22Rv1 (cell line): ENCODE measurements around the gene SENP3.

ENCODE experiments used
- H3K27ac ChIP-seq: fragments of 450-650 bp; 2 replicates; pipeline ENCODE4 v1.5.1; 2017
- ZFX ChIP-seq: fragments of 450-650 bp; IDR thresholded peaks from 2 replicates; pipeline ENCODE4 v1.6.1; 2017; ENCODE audit warnings: antibody characterized with exemption, borderline replicate concordance
- TF ChIP-seq, protein P1 (sequence below): fragments of 450-650 bp; IDR thresholded peaks from 2 replicates; pipeline ENCODE4 v1.5.1; 2017; ENCODE audit warnings: mild to moderate bottlenecking

SENP3 gene

DNA sequence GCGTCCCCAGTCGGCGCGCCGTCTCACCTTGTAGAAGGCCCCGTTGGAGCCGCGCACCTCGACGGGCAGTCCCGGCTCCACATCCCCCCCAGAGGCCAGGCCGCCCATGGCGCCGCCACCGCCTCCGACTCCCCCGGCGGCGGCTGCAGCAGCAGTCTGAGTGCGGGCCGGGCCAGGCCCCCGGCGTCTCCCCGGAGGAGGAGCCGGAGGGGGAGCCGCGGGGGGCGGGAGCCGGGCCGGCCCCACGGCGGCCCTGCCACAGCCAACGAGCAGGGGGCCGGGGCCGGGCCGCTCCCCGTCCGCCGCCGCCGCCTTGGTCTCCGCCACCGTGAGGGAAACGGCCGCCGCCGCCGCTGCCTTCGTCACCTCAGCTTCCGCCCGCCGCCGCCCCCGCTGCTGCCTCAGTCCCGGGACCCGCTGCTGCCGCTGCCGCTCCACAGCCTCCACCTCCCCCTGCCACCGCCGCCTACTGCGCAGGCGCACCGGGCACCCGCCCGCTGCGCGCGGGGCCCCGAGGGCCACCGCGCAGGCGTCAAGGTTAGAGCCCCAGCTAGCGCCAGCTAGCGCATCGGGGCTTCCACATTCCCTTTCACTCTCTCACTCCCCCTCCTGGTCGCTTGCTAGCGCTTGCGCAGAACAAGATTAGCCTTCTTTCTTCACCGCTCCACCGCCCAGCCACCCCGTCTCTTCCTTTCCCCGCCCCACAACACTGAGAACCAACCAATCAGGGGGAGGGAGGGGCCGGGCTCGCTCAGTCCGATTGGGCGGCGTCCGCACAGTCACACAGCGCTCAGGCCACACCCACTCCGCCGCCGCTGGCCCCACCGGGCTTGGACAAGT is 52.9 kb downstream of the SENP3 start, which contains the start of gene FXR2:
Gene FXR2 (minus strand): TSS at position 473 of the 840 bp plus-strand sequence. CDS start 365 bp downstream, at position 108.
- TF ChIP-seq, protein P1, sequence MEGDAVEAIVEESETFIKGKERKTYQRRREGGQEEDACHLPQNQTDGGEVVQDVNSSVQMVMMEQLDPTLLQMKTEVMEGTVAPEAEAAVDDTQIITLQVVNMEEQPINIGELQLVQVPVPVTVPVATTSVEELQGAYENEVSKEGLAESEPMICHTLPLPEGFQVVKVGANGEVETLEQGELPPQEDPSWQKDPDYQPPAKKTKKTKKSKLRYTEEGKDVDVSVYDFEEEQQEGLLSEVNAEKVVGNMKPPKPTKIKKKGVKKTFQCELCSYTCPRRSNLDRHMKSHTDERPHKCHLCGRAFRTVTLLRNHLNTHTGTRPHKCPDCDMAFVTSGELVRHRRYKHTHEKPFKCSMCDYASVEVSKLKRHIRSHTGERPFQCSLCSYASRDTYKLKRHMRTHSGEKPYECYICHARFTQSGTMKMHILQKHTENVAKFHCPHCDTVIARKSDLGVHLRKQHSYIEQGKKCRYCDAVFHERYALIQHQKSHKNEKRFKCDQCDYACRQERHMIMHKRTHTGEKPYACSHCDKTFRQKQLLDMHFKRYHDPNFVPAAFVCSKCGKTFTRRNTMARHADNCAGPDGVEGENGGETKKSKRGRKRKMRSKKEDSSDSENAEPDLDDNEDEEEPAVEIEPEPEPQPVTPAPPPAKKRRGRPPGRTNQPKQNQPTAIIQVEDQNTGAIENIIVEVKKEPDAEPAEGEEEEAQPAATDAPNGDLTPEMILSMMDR, result peak; percentile 85
- TF ChIP-seq ZFX, result no peak
- H3K27ac ChIP-seq, result peak within 1 kb of the TSS; percentile 91

DNA sequence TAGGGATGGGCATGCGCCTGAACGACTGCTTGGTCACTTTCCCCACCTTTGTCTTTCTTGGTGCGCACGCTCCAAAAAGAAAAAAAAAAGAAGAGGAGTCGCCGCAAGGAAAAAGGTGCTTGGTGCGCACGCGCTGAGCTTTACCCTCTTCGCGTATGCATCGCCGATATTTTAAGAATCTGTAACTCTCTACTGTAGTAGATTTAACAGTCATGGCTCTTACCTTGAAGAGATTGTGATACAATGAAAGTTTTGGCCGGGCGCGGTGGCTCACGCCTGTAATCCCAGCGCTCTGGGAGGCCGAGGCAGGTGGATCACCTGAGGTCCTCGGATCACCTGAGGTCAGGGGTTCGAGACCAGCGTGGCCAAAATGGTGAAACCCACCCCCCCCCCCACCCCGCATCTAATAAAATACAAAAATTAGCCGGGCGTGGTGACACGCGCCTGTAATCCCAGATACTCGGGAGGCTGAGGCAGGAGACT is 53.6 kb downstream of the SENP3 start:
- H3K27ac ChIP-seq, result peak overlapping the region; percentile 91
- TF ChIP-seq ZFX, result no peak
- TF ChIP-seq, protein P1, result no peak

DNA sequence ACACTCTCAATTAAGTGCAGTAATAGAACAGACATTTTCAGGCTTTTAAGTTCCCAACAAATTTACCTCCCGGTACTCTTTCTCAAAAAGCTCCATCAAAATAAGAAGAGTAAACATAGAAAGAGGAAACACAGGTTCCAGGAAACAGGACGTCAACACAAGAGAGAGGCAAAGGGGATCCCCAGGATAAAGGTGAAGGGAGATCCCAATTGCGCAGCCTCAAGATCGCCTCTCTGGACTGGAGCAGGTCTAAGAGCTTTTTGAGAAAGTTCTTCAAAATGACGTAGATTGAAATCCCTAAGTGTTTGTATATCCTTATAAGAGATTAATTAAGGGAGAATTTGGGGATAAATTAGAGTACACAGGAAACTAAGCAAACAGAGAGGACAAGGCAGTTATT is 56.9 kb downstream of the SENP3 start:
- H3K27ac ChIP-seq, result no peak overlapping the region
- TF ChIP-seq, protein P1, result no peak
- no peak for TF ChIP-seq ZFX

DNA sequence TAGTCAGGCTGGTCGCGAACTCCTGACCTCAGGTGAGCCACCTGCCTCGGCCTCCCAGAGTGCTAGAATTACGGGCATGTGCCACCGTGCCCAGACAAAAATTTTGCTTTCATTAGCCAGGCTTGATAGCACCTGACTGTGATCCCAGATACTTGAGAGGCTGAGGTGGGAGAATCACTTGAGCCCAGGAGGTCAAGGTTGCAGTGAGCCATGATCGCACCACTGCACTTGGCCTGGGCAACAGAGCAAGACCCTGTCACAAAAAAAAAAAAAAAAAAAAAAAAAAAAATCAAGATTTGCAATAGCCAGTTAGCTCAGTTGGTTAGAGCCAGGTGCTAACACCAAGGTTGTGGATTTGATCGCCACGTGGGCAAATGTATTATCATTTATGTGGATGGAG is 59.1 kb downstream of the SENP3 start:
- H3K27ac ChIP-seq, result no peak overlapping the region
- no peak for TF ChIP-seq ZFX
- TF ChIP-seq, protein P1, result no peak
